Dermis blood vessel endothelial cell (primary cell): ENCODE data around the gene TRMT5. TPM values are rescaled to one million over a fixed set of nuclear protein-coding genes. Genes with fewer than 3 reads are reported as not detected.

Source experiments
- DNase-seq: peaks from one replicate; pipeline ENCODE4 v3.0.0; 2010
- total RNA-seq: library from RNA; depleted of rRNA; stranded (reverse); fragments of >200 nt; gene quantifications from 2 replicates; pipeline ENCODE4 v1.2.3, GENCODE V29; 2014

Gene TRMT5
- total RNA-seq = 10.7 and 13.1 TPM in 2 replicates

DNA sequence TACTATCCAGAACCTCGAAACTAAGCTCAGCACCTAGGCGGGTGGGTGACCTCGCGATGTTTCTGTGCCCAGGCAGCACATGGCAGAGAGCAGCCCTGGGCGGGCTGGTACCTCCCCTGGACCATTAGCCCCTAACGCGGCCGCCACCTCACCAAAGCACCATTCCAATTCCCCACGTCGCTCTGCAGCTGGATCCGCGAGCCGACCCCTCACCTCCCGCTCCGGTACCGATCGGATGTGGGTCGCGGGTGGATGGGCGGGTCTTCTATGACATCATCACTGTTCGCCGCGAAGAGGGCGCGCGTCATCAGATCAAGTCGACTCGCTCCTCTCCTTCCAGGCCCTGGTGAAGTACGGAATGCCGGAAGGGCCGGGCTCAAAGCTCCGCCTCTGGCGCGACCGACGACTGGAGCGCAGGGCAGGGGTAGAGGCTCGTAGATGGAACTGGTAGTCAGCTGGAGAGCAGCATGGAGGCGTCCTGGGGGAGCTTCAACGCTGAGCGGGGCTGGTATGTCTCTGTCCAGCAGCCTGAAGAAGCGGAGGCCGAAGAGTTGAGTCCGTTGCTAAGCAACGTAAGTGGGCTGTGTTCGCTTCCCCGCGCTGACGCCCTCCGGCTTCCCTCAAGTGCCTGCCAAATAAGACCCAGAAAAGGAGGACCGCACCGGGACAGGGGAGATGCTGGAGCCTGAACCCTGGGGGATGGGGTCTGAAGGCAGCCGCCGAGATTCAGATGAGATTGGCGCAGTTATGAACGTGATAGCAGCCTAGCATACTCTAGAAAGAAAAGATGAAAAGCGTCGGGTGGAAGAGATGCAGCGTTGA is at the start of gene TRMT5, which contains the start of gene SLC38A6:
TRMT5 (minus strand) TSS at position 269 of the 822 bp plus-strand sequence; CDS start at position 163, 106 bp downstream.
SLC38A6 (plus strand) TSS at position 435 of the 822 bp plus-strand sequence; CDS start at position 468, 33 bp downstream.
- DNase-seq = peak; percentile 97

DNA sequence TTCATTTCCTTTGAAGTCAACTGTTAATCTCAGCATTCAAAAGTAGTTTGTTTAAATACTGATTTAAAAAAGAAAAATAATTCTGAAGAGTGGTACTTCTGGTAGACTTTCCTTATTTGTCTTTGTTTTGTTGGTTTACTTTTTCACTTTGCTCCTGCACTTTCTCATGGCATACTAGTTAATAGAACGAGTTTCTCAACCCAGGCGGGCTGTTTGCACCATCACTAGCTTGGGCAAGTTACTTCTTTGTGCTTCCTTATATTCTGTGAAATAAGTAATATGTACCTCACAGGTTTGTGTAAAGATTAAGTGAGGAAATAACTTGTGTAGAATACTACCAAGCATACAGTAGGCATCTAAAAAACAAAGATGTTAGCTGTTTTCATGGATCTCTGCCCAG is 45.6 kb upstream of the TRMT5 start:
- DNase-seq = no peak

- peak; percentile 87 for DNase-seq
Measured at GRCh38 chr14:61025251-61026223, 44.7 kb upstream of the TRMT5 start.

GRCh38 chr14:61019537-61019936 is 38.7 kb upstream of the TRMT5 start:
- no peak for DNase-seq

- DNase-seq = no peak
Measured at GRCh38 chr14:61003571-61003970, 22.7 kb upstream of the TRMT5 start.

DNA sequence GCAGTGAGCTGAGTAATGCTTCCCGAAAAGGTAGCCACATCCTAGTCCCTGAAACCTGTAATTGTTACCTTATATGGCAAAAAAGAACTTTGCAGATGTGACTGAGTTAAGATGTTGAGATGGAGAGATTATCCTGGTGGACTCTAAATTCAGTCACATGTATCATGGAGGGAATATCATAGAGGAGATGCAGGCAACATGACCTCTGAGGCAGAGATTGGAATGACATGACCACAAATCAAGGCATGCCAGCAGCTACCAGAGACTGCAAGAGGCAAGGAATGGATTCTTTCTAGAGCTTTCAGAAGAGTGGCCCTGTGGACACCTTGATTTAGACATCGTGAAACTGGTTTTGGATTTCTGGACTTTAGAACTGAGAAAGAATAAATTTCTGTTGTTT is 18.7 kb upstream of the TRMT5 start:
- DNase-seq = no peak

DNA sequence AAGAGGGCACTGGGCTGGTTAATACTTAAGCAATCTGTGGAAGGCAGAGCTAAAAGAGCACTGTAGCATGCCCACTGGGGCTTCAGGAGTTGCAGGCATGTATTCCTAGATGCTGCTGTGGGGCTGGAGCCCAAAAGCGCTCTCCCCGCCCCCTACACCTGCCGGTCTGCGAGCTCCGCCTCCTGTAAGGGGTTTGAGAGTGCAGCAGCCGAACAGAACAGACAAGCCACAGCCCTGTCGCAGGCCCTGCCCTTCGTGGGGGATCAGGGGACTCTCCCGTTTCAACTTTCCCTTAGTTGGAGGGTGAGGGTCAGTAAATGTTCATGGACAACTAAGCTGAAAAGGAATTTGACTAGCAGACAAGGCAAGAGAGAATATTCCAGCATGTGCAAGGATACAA is 17.7 kb upstream of the TRMT5 start:
- no peak for DNase-seq

- DNase-seq = no peak
Measured at GRCh38 chr14:60989599-60989998, 8.7 kb upstream of the TRMT5 start.

- DNase-seq = no peak
Measured at GRCh38 chr14:60986500-60986899, 5.6 kb upstream of the TRMT5 start.

DNA sequence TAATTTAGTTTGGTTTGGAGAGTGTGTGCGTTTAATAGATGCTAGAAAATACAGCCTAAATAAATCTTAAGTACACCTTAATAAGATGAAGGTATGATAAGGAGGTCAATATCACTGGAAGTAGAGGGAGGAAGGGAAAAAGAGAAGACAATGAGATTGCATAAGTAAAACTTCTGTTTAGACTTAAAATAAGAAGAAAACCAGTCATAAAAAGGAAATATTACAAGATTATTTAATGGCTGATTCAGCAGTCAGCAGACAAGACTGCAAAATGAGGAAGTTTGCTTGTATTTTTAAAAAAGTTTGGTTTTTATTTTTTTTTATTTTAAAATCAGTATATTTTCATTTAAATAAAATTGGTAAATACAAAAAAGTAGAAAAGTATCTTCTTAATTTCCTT is 3.3 kb upstream of the TRMT5 start:
- DNase-seq = no peak

DNA sequence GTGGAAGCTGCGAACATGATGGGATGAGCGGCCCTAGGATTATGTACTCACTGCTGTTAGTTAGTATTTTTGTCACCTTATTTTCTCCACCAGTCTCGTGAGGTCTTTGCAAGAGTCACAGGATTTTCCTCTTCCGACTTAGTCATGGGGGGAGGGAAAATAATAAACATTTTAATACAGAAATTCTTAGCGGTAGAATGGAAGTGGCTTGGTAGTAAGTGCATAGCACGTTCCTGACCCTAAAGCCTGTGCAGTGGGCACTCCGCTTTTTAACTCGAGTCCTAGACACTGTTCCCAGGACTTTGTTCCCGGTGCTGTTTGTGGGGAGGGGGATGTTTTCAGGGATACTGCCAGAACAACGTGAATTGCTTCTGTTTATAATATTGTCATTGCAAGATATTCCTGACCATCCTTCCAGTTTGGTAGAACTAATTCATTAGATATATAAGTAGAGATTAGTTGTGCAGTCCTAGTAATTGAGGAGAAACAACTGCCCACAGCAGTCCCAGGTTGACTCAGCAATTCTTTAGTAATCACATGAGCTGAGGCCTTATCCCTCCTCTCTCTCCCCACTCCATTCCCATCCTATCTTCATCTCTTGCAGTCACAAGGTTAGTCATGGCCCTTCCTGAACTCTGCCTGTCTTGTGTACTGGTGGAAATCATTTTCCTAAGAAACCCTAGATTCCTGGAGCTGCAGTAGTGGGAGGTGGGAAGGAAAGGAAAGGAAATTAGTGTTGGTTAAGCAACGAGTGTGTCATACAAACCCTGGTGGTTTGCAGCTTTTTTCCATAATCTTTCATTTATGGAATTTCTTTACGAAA is 965 bp upstream of the TRMT5 start:
- peak; percentile 69 for DNase-seq

- peak; percentile 32 for DNase-seq
Measured at GRCh38 chr14:60977847-60978246, 3.0 kb downstream of the TRMT5 start.

GRCh38 chr14:60975551-60975950 is 5.3 kb downstream of the TRMT5 start:
- DNase-seq = no peak

- no peak for DNase-seq
Measured at GRCh38 chr14:60974090-60974651, 6.7 kb downstream of the TRMT5 start.

- DNase-seq = no peak
Measured at GRCh38 chr14:60973070-60973469, 7.8 kb downstream of the TRMT5 start.

GRCh38 chr14:60972295-60972694 is 8.6 kb downstream of the TRMT5 start:
- no peak for DNase-seq

DNA sequence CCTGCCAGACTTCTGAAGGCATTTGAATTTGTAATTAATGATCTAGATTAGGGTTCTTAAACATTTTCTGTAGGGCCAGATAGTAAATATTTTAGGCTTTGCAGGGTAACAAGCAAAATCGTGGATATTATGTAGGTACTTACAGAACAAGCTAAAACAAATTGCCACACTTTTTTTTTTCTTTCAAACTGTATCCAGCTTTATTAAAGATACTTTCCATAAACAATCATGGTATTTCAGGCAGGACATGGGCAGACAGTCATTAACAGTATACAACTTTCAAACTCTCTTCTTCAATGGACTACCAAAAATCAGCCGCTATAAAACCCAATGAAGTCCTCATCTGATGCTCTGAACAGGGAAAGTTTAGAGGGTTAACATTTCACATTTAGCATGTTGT is 9.6 kb downstream of the TRMT5 start:
- no peak for DNase-seq

- no peak for DNase-seq
Measured at GRCh38 chr14:60970146-60970545, 10.7 kb downstream of the TRMT5 start.

- DNase-seq = no peak
Measured at GRCh38 chr14:60968671-60969070, 12.2 kb downstream of the TRMT5 start.

GRCh38 chr14:60968099-60968498 is 12.8 kb downstream of the TRMT5 start:
- no peak for DNase-seq

- peak; percentile 48 for DNase-seq
Measured at GRCh38 chr14:60965402-60965801, 15.5 kb downstream of the TRMT5 start.

GRCh38 chr14:60964904-60965303 is 16.0 kb downstream of the TRMT5 start:
- DNase-seq = no peak
